Suprapubic skin (tissue), 3 donors: ENCODE results near the gene RGPD8.

ENCODE experiments used
- POLR2A ChIP-seq, 2 donors: fragments of 450-650 bp; IDR thresholded peaks; one replicate each; pipeline ENCODE4 v1.6.1; 2017; ENCODE audit warnings: antibody characterized with exemption in 2 of 2, mild to moderate bottlenecking in 2 of 2, moderate library complexity in 2 of 2
- TF ChIP-seq, protein P1 (sequence below), 2 donors: fragments of 200-600 bp in 1 of 2; fragments of 450-650 bp in 1 of 2; sonication (generic) in 1 of 2; IDR thresholded peaks; one replicate each; pipeline ENCODE4 v1.5.1; 2016 to 2019; ENCODE audit warnings: antibody characterized with exemption in 2 of 2, mild to moderate bottlenecking in 1 of 2, moderate library complexity in 1 of 2

DNA sequence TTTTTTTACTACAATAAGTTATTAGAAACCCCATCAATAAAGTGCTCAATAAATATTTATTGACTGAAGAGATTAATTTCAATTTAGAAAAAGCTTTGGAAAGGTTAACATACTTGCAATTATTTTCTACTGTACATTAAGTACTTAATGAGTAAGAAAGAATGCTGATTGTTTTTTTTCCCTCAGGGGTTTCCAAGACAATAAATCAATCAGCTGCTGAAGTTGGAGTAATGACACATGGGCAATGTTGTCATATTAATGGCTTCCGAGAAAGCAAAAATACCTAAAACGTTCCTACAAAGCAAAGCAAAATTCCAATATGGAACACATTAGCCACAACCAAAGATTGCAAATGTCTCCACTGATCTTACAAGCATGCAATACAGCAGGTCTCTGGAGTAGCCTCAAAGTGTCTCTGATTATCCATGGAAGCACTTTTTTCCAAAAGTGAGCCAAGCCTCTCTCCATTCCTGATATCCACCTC lies 91.3 kb downstream of the RGPD8 start:
- TF ChIP-seq, protein P1, sequence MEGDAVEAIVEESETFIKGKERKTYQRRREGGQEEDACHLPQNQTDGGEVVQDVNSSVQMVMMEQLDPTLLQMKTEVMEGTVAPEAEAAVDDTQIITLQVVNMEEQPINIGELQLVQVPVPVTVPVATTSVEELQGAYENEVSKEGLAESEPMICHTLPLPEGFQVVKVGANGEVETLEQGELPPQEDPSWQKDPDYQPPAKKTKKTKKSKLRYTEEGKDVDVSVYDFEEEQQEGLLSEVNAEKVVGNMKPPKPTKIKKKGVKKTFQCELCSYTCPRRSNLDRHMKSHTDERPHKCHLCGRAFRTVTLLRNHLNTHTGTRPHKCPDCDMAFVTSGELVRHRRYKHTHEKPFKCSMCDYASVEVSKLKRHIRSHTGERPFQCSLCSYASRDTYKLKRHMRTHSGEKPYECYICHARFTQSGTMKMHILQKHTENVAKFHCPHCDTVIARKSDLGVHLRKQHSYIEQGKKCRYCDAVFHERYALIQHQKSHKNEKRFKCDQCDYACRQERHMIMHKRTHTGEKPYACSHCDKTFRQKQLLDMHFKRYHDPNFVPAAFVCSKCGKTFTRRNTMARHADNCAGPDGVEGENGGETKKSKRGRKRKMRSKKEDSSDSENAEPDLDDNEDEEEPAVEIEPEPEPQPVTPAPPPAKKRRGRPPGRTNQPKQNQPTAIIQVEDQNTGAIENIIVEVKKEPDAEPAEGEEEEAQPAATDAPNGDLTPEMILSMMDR (IDR thresholded peaks at IDR 0.05) = no peak
- no peak for TF ChIP-seq POLR2A (IDR thresholded peaks at IDR 0.05)
